ENCODE data around the gene PTGES3L. TPM values are rescaled to one million over a fixed set of nuclear protein-coding genes. Genes with fewer than 3 reads are reported as not detected.

Gene PTGES3L
- total and polyA plus RNA-seq, 2 of the 13 experiments (the other 11 are each of a cell fraction or from before 2014, with no cell fraction given), result 1.2 to 2.9 TPM

DNA sequence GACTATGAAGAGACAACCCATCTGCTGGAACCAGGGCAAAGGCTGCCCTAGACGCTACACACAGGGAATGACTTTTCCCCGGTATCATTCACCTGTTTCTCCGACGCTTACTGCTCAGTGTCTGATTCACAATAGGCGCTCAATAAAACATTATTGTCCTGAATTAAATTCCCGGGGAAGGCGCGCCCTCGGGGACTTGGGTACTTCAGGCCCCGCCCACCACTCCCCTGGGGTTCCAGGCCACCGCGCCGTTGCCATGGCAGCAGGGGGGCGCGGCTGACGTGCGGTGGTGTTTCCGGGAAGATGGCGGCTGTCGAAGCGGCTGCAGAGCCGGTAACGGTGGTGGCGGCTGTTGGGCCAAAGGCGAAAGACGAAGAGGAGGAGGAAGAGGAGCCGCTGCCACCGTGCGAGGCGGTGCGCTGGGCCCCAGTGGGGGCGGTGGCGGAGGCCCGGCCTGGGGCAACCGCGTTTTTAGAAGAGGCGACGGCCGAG is 440 bp upstream of the PTGES3L start, which contains the start of gene RUNDC1 (continued):
- TF ChIP-seq, protein P1, sequence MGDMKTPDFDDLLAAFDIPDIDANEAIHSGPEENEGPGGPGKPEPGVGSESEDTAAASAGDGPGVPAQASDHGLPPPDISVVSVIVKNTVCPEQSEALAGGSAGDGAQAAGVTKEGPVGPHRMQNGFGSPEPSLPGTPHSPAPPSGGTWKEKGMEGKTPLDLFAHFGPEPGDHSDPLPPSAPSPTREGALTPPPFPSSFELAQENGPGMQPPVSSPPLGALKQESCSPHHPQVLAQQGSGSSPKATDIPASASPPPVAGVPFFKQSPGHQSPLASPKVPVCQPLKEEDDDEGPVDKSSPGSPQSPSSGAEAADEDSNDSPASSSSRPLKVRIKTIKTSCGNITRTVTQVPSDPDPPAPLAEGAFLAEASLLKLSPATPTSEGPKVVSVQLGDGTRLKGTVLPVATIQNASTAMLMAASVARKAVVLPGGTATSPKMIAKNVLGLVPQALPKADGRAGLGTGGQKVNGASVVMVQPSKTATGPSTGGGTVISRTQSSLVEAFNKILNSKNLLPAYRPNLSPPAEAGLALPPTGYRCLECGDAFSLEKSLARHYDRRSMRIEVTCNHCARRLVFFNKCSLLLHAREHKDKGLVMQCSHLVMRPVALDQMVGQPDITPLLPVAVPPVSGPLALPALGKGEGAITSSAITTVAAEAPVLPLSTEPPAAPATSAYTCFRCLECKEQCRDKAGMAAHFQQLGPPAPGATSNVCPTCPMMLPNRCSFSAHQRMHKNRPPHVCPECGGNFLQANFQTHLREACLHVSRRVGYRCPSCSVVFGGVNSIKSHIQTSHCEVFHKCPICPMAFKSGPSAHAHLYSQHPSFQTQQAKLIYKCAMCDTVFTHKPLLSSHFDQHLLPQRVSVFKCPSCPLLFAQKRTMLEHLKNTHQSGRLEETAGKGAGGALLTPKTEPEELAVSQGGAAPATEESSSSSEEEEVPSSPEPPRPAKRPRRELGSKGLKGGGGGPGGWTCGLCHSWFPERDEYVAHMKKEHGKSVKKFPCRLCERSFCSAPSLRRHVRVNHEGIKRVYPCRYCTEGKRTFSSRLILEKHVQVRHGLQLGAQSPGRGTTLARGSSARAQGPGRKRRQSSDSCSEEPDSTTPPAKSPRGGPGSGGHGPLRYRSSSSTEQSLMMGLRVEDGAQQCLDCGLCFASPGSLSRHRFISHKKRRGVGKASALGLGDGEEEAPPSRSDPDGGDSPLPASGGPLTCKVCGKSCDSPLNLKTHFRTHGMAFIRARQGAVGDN (CRISPR knock-in tag; IDR thresholded peaks at IDR 0.05), result peak; percentile 73; the same call in 1 of the 2 replicates
- TF ChIP-seq, protein P2, sequence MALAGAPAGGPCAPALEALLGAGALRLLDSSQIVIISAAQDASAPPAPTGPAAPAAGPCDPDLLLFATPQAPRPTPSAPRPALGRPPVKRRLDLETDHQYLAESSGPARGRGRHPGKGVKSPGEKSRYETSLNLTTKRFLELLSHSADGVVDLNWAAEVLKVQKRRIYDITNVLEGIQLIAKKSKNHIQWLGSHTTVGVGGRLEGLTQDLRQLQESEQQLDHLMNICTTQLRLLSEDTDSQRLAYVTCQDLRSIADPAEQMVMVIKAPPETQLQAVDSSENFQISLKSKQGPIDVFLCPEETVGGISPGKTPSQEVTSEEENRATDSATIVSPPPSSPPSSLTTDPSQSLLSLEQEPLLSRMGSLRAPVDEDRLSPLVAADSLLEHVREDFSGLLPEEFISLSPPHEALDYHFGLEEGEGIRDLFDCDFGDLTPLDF (CRISPR knock-in tag; IDR thresholded peaks at IDR 0.05), result no peak
- TF ChIP-seq ZNF101 (CRISPR knock-in tag; IDR thresholded peaks at IDR 0.05; ENCODE audit: borderline replicate concordance, low read depth) (no peak), SIN3A (IDR thresholded peaks at IDR 0.05; ENCODE audit: borderline replicate concordance, low read depth, low read length) (peak; percentile 98), PHF21A (CRISPR knock-in tag; IDR thresholded peaks at IDR 0.05) (peak; percentile 39), SP5 (CRISPR knock-in tag; IDR thresholded peaks at IDR 0.05; ENCODE audit: borderline replicate concordance, low read depth) (peak; percentile 57), SOX5 (CRISPR knock-in tag; IDR thresholded peaks at IDR 0.05; ENCODE audit: borderline replicate concordance) (no peak), MAZ (IDR thresholded peaks at IDR 0.05; ENCODE audit: borderline replicate concordance, low read depth, low read length) (peak; percentile 69; the same call in 1 of the 2 replicates), MAZ (CRISPR knock-in tag; IDR thresholded peaks at IDR 0.05; ENCODE audit: low read depth) (no peak), ZNF232 (CRISPR knock-in tag; IDR thresholded peaks at IDR 0.05; ENCODE audit: borderline replicate concordance) (0 out of 2 replicates have a peak, but pooled peaks have one; percentile 47), DRAP1 (CRISPR knock-in tag; IDR thresholded peaks at IDR 0.05) (peak; percentile 65), CCDC6 (CRISPR knock-in tag; IDR thresholded peaks at IDR 0.05) (no peak; the same call in 1 of the 2 replicates), FOXP1 (IDR thresholded peaks at IDR 0.05) (no peak), FOXP1 (CRISPR knock-in tag; IDR thresholded peaks at IDR 0.05) (no peak), KDM6A (CRISPR knock-in tag; IDR thresholded peaks at IDR 0.05; ENCODE audit: low read depth) (no peak), ZNF253 (CRISPR knock-in tag; IDR thresholded peaks at IDR 0.05; ENCODE audit: borderline replicate concordance) (no peak), HOXD1 (CRISPR knock-in tag; IDR thresholded peaks at IDR 0.05) (no peak), BRCA1 (CRISPR knock-in tag; IDR thresholded peaks at IDR 0.05) (no peak), SNAPC2 (CRISPR knock-in tag; IDR thresholded peaks at IDR 0.05) (0 out of 2 replicates have a peak, but pooled peaks have one; percentile 6), ZNF44 (CRISPR knock-in tag; IDR thresholded peaks at IDR 0.05) (no peak; the same call in 1 of the 2 replicates), THAP11 (CRISPR knock-in tag; IDR thresholded peaks at IDR 0.05) (peak; percentile 56; the same call in 1 of the 2 replicates), ZNF12 (CRISPR knock-in tag; IDR thresholded peaks at IDR 0.05) (0 out of 2 replicates have a peak, but pooled peaks have one; percentile 9), ZNF292 (CRISPR knock-in tag; IDR thresholded peaks at IDR 0.05; ENCODE audit: borderline replicate concordance, low read depth) (no peak), SRSF4 (IDR thresholded peaks at IDR 0.05; ENCODE audit: low read depth, low read length, poor library complexity, severe bottlenecking) (no peak), ZBTB21 (CRISPR knock-in tag; IDR thresholded peaks at IDR 0.05) (peak; percentile 24; the same call in 1 of the 2 replicates)
- TF ChIP-seq, protein P3, sequence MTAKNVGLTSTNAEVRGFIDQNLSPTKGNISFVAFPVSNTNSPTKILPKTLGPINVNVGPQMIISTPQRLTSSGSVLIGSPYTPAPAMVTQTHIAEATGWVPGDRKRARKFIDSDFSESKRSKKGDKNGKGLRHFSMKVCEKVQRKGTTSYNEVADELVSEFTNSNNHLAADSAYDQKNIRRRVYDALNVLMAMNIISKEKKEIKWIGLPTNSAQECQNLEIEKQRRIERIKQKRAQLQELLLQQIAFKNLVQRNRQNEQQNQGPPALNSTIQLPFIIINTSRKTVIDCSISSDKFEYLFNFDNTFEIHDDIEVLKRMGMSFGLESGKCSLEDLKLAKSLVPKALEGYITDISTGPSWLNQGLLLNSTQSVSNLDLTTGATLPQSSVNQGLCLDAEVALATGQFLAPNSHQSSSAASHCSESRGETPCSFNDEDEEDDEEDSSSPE (CRISPR knock-in tag; IDR thresholded peaks at IDR 0.05), result peak; percentile 39

Data from HepG2 (cell line).